HT-29 (cell line): ENCODE measurements around the gene HOXD8. TPM values are rescaled to one million over a fixed set of nuclear protein-coding genes. Genes with fewer than 3 reads are reported as not detected.

ENCODE experiments used
- DNase-seq: peaks from one replicate; pipeline ENCODE4 v3.0.0-alpha.2; 2015; ENCODE audit warnings: low spot score
- total RNA-seq: library from RNA; depleted of rRNA; stranded (reverse); fragments of >200 nt; shearing (Covaris generic); gene quantifications from 2 replicates; pipeline ENCODE4 v1.2.3, GENCODE V29; 2014

HOXD8 gene
- total RNA-seq, 1 experiment from 2014 or later, result not detected

GRCh38 chr2:176090862-176091261, 38.6 kb upstream of the HOXD8 start:
- DNase-seq, result no peak

GRCh38 chr2:176091329-176092258, 37.9 kb upstream of the HOXD8 start:
- no peak for DNase-seq

GRCh38 chr2:176092270-176093144, 37.0 kb upstream of the HOXD8 start, which contains the start of gene HOXD13:
HOXD13 (plus strand) TSS chr2:176092721; CDS start chr2:176092891, 170 bp downstream.
- DNase-seq, result no peak

DNA sequence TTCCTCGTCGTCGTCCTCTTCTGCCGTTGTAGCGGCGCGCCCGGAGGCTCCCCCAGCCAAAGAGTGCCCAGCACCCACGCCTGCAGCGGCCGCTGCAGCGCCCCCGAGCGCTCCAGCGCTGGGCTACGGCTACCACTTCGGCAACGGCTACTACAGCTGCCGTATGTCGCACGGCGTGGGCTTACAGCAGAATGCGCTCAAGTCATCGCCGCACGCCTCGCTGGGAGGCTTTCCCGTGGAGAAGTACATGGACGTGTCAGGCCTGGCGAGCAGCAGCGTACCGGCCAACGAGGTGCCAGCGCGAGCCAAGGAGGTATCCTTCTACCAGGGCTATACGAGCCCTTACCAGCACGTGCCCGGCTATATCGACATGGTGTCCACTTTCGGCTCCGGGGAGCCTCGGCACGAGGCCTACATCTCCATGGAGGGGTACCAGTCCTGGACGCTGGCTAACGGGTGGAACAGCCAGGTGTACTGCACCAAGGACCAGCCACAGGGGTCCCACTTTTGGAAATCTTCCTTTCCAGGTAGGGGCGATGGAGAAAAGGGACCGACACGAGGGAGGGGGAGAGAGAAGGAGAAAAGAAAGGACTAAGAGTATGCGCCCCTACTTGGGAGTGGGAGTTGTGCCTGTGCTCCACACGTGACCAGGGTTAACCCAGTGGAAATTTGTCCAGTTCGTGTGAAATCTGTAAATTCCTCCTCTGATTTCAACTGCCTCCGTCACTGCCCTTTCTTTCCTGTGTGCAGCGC, 36.2 kb upstream of the HOXD8 start:
- peak; percentile 33 for DNase-seq

- no peak for DNase-seq
These were observed 35.6 kb upstream of the HOXD8 start for GRCh38 chr2:176093898-176094249.

GRCh38 chr2:176094349-176094748, 35.2 kb upstream of the HOXD8 start:
- DNase-seq, result no peak

DNA sequence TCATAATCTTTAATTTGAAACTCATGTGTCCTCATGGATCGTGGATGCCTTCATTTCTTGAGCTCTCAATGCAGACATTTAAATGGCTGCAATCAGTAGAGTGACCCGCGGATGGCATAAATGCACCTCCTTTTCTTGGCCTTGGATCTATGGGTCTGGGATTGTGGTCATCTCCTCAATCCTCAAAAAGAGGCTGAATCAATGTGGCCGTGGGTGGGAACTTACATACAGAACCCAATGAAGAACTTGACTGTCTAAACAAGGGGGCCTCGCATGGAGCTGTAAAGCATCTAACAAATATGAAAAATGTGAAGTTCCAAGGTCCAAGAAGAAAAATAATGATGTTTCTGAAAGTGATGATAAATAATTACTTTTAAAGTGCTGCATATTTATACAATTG, 34.1 kb upstream of the HOXD8 start:
- no peak for DNase-seq

- DNase-seq, result no peak
These were observed 33.1 kb upstream of the HOXD8 start for GRCh38 chr2:176096243-176096985.

DNA sequence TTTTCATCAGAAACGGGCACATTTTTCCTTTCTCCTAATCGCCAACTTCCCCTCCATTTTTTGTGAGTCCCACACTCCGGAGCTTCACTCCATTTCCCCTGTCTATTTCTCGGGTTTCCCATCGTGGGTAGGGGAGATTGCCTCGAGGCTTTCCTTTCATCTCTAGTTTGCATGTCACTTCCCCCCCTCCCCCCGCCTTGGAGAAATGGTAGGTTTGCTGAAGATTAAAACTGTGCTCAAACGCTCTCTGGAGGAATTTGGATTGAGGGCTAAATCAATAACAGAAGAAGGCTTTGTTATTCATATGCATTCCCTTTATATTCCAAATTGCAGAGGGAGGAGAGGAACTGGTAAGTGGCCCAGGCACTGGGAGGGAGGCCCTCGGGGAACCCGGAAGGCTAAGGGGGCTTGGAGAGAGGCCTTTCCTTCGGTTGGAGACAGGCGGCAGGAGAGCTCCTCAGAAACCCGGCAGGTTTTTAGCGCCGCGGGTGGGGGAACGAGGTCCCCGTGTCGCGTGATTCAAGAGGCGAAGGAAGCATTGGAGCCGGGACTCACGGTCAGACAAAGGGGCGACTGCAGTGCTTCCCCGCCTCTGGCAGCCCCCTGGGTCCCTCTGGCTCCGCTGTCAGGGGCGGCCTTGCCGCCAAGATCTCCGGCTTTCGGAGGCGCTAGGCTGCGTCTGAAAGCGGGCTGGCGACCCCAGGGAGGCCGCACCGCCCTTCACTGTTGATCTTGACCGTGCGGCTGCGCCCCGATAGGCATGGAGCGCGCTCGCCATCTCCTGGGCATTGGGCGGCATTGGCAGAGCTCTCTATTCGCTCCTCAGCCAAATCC, 32.3 kb upstream of the HOXD8 start:
- peak; percentile 92 for DNase-seq

DNA sequence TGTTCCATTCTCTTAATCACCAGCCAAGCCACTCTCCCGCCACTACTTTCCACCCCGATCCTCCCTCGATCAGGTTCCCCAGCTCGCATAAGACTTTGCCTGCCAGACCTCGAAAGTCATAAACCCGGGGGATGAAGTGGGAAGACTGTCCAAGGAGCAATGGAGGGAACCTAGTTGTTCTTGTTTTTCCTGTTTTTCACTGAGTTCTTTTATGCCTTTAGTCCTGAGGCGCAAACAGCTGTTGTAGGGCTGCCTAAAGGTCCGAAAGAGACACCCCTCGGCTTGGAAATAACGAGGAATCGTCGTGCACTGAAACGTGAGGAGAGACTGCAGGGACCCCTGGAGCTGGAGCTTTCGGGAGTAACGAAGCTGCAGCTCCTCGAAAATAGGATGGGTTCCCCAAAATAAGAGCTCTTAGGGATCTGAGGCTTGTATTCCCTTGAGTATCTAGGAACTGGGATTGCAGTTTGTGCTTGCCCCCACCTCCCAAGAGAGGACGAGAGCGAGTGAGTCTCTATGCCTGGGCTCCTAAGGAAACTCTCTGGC, 31.6 kb upstream of the HOXD8 start:
- no peak for DNase-seq

- no peak for DNase-seq
These were observed 30.9 kb upstream of the HOXD8 start for GRCh38 chr2:176098366-176099158.

- no peak for DNase-seq
These were observed 30.3 kb upstream of the HOXD8 start for GRCh38 chr2:176099159-176099727.

DNA sequence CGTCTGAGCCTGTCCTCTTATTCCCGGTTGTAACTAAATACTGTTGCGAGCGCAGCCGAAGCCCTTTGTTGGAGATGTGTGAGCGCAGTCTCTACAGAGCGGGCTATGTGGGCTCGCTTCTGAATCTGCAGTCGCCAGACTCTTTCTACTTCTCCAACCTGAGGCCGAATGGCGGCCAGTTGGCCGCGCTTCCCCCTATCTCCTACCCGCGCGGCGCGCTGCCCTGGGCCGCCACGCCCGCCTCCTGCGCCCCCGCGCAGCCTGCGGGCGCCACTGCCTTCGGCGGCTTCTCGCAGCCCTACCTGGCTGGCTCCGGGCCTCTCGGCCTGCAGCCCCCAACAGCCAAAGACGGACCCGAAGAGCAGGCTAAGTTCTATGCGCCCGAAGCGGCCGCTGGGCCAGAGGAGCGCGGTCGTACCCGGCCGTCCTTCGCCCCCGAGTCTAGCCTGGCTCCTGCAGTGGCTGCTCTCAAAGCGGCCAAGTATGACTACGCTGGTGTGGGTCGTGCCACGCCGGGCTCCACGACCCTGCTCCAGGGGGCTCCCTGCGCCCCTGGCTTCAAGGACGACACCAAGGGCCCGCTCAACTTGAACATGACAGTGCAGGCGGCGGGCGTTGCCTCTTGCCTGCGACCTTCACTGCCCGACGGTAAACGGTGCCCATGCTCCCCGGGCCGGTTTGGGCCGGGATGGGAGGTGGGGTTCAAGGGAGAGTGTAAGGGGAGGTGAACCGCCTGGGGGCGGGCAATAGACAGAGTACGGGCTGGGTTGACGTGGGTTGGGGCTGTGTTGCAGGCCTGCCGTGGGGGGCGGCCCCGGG, 29.6 kb upstream of the HOXD8 start, which contains the start of gene HOXD12:
TSS of gene HOXD12 (plus strand) at position 68 of the 819 bp plus-strand sequence. CDS start at position 75, 7 bp downstream.
- no peak for DNase-seq

GRCh38 chr2:176100547-176101140, 28.9 kb upstream of the HOXD8 start:
- DNase-seq, result no peak

DNA sequence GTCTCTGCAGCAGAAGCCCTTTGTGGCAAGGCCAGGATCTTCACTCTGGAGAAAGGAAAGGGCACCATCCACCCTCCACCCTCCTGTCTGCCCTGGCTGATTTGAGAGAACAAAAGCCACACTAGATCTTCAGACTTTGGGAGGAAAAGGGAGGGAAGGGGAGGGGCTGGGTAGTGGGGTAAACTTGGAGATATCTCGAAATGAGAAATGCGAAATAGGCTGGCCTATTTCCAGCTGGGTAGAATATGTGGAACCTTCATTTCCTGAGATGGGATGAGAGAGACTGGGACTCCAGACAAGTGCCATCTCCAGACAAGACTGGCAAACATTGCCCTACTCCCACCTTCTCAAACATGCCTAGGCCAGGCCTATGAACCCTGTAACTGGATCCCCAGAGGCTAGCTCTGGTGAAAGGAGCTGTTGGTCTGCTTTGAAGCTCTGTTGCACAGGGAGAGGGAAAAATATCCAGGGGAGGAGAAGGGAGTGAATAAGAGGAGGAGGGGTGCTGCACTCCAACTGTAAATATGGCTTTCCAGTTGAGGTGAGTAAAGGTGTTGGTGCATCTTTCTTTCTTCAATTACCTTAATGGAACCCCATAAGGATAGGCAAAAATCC, 28.2 kb upstream of the HOXD8 start:
- no peak for DNase-seq

GRCh38 chr2:176101842-176102241, 27.7 kb upstream of the HOXD8 start:
- DNase-seq, result no peak
